Endothelial cell of umbilical vein (primary cell): ENCODE data around the gene CKS2. TPM values are rescaled to one million over a fixed set of nuclear protein-coding genes. Genes with fewer than 3 reads are reported as not detected.

Source experiments
- BruUV-seq: library from RNA; stranded (reverse); fragments of 400-500 nt; replicated peaks from 2 replicates; lab custom pipeline; 2021; lab: Mats Ljungman, UMichigan
- CTCF ChIA-PET: fragments of 300-600, 350-600 bp; sonication (Branson Sonifier 250); formaldehyde crosslinking; loops from one replicate; lab custom pipeline; 2021; ENCODE audit warnings: antibody characterized with exemption, inconsistent platforms; lab: Charles Lee
- POLR2A ChIA-PET: fragments of 300-600, 350-600 bp; sonication (Branson Sonifier 250); formaldehyde crosslinking; loops from one replicate; lab custom pipeline; 2021; ENCODE audit warnings: antibody characterized with exemption, inconsistent platforms; lab: Charles Lee
- DNase-seq: peaks from one replicate; pipeline ENCODE4 v3.0.0-alpha.2; 2011; ENCODE audit warnings: low read depth, low spot score
- FAIRE-seq: peaks from 2 replicates; lab custom pipeline; 2011; peaks lifted over from hg19 to GRCh38; lab: Jason Lieb, UNC
- H2AFZ ChIP-seq: 2 replicates; pipeline ENCODE4 v1.6.0; 2012; ENCODE audit warnings: low read depth, low read length, control low read depth, inconsistent platforms
- H3K27ac ChIP-seq: 2 replicates; pipeline ENCODE4 v1.5.1; 2011; ENCODE audit warnings: low read depth, mild to moderate bottlenecking, control low read depth, low read length, moderate library complexity; ENCODE audit not compliant: insufficient read depth
- H3K27me3 ChIP-seq, 2 experiments: 2 replicates each; pipeline versions ENCODE4 v1.6.0 to v1.6.1; 2011; ENCODE audit warnings: low read length in 2 of 2, mixed read lengths in 1 of 2; ENCODE audit not compliant: control insufficient read depth in 2 of 2, insufficient read depth in 2 of 2
- H3K36me3 ChIP-seq, 2 experiments: 2 replicates in 1 of 2; 3 replicates in 1 of 2; pipeline ENCODE4 v1.5.1; 2011; ENCODE audit warnings: low read length in 2 of 2, mild to moderate bottlenecking in 1 of 2, moderate library complexity in 1 of 2; ENCODE audit not compliant: control insufficient read depth in 2 of 2, insufficient read depth in 2 of 2; ENCODE audit errors: extremely low read depth in 1 of 2
- H3K4me1 ChIP-seq: 3 replicates; pipeline ENCODE4 v1.5.1; 2011; ENCODE audit warnings: mild to moderate bottlenecking, low read length; ENCODE audit not compliant: control insufficient read depth, insufficient read depth; ENCODE audit errors: extremely low read depth
- H3K4me2 ChIP-seq: 2 replicates; pipeline ENCODE4 v1.6.1; 2011; ENCODE audit warnings: low read length, control low read depth, mixed read lengths; ENCODE audit not compliant: insufficient read depth
- H3K4me3 ChIP-seq, 3 experiments: fragments of 200-600 bp in 1 of 3; sonication (generic), shearing (Covaris generic) in 1 of 3; replicated peaks in 1 of 3; 2 replicates each; pipeline ENCODE4 v1.5.1; 2011 to 2016; ENCODE audit warnings: control low read depth in 3 of 3, low read length in 3 of 3, mild to moderate bottlenecking in 2 of 3, inconsistent platforms in 1 of 3, low read depth in 1 of 3, moderate library complexity in 1 of 3; ENCODE audit not compliant: insufficient read depth in 1 of 3
- H3K79me2 ChIP-seq: 2 replicates; pipeline ENCODE4 v1.6.0; 2012; ENCODE audit warnings: low read length, inconsistent platforms; ENCODE audit not compliant: control insufficient read depth, insufficient read depth
- H3K9ac ChIP-seq: replicated peaks from 2 replicates; pipeline ENCODE3; 2011; ENCODE audit warnings: low read length, control low read depth; ENCODE audit not compliant: insufficient read depth; ENCODE audit errors: extremely low read depth
- H3K9me1 ChIP-seq: replicated peaks from 3 replicates; pipeline ENCODE4 v1.6.0; 2011; ENCODE audit warnings: mild to moderate bottlenecking, low read length; ENCODE audit not compliant: control insufficient read depth, insufficient read depth; ENCODE audit errors: extremely low read depth
- H3K9me3 ChIP-seq: replicated peaks from 2 replicates; pipeline ENCODE4 v1.5.1; 2012; ENCODE audit warnings: low read length, inconsistent platforms; ENCODE audit not compliant: control insufficient read depth, insufficient read depth
- H4K20me1 ChIP-seq: replicated peaks from 2 replicates; pipeline ENCODE3; 2011; ENCODE audit warnings: mild to moderate bottlenecking, low read length; ENCODE audit not compliant: control insufficient read depth, insufficient read depth; ENCODE audit errors: extremely low read depth
- CTCF ChIP-seq, 2 donors: IDR thresholded peaks; 1 replicate in 1 of 2; 2 replicates in 1 of 2; pipeline ENCODE4 v1.5.1; 2011; ENCODE audit warnings: low read length in 2 of 2, mild to moderate bottlenecking in 2 of 2, moderate library complexity in 2 of 2, control low read depth in 1 of 2, inconsistent platforms in 1 of 2, low read depth in 1 of 2; ENCODE audit not compliant: insufficient read depth in 1 of 2; ENCODE audit errors: extremely low read depth in 1 of 2
- GATA2 ChIP-seq: IDR thresholded peaks from 2 replicates; pipeline ENCODE4 v1.7.0; 2011; ENCODE audit warnings: low read depth, mild to moderate bottlenecking, moderate library complexity, mixed read lengths, low read length; ENCODE audit not compliant: insufficient read length, insufficient read depth
- JUN ChIP-seq: IDR thresholded peaks from 2 replicates; pipeline ENCODE4 v1.6.1; 2011; ENCODE audit warnings: borderline replicate concordance, low read depth; ENCODE audit not compliant: insufficient read length, insufficient read depth
- MYC ChIP-seq: IDR thresholded peaks from one replicate; pipeline ENCODE4 v1.6.1; 2011; ENCODE audit warnings: mild to moderate bottlenecking, low read depth, low read length
- POLR2A ChIP-seq: IDR thresholded peaks from 2 replicates; pipeline ENCODE4 v1.6.1; 2012; ENCODE audit warnings: low read depth, mild to moderate bottlenecking, control low read depth, low read length
- POLR2AphosphoS5 ChIP-seq: IDR thresholded peaks from 2 replicates; pipeline ENCODE4 v1.6.1; 2012; ENCODE audit warnings: low read depth, mild to moderate bottlenecking, control low read depth, low read length, moderate library complexity; ENCODE audit not compliant: insufficient read depth
- dilution Hi-C: fragments of 300-500 bp; cut with MboI; formaldehyde crosslinking; loops from one replicate; pipeline ENCODE4 v1.15.0; 2019; ENCODE audit warnings: low sequenced_read_pairs; ENCODE audit not compliant: extremely low pct_ligation_motif_present
- intact Hi-C: fragments of 100-400 bp; cut with micrococcal nuclease; formaldehyde crosslinking; loops from one replicate; pipeline ENCODE4 v1.10.0; 2022
- polyA plus RNA-seq, 4 experiments: library from polyadenylated mRNA; depleted of rRNA in 3 of 4; stranded (reverse) in 3 of 4; unstranded in 1 of 4; fragments of >200 nt; gene quantifications; 2 replicates each; pipeline versions ENCODE4 v1.2.1 to v1.2.3, GENCODE V29; 2011 to 2012; ENCODE audit warnings: missing spikeins in 1 of 4
- total RNA-seq: library from RNA; stranded (reverse); gene quantifications from 2 replicates; pipeline ENCODE4 v1.2.3, GENCODE V29; 2021
- TF ChIP-seq, protein P1 (sequence below): IDR thresholded peaks from 2 replicates; pipeline ENCODE4 v1.6.1; 2011; ENCODE audit not compliant: insufficient read depth, insufficient read length

The CKS2 gene
- total and polyA plus RNA-seq, 2 donors (not counting 3 experiments of a cell fraction or from before 2014, with no cell fraction given) = 153 to 269 TPM

DNA sequence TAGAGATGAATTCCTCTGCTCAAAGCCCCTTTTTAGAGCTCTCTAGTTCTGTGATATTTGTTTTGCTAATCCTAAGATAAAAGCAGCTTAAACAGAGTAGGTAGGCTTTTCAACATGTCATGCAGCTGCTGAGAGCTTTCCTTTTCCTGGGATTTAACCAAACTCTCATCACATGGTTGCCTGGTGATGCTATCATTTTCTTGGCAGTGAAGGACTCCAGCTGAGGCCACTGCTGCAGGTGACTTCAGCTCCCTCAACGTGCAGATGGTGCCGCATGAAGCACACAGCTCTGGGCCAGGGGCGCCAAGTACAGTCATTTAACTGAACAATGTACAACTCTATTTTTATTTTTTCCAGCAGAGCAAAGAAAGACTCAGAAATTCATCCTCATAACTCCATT, 49.5 kb downstream of the CKS2 start:
- POLR2A ChIA-PET = no interaction called here
- dilution Hi-C loops = no loop called here
- H3K4me2 ChIP-seq = no peak overlapping the region
- intact Hi-C loops = no loop called here
- TF ChIP-seq, protein P1, sequence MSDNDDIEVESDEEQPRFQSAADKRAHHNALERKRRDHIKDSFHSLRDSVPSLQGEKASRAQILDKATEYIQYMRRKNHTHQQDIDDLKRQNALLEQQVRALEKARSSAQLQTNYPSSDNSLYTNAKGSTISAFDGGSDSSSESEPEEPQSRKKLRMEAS = no peak
- TF ChIP-seq CTCF (IDR thresholded peaks at IDR 0.05; ENCODE audit: extremely low read depth in 1 of 2, insufficient read depth in 1 of 2, low read depth in 1 of 2, low read length in 2 of 2) (no peak), POLR2AphosphoS5 (no peak), JUN (no peak), POLR2A (no peak), MYC (no peak), GATA2 (no peak)
- no peak overlapping the region for H3K27ac ChIP-seq
- H3K9me3 ChIP-seq = no peaks in the 10 kb centered on the region
- peaks cover 9 to 24% of the 10 kb centered on the region in 2 experiments for H3K36me3 ChIP-seq
- peak; percentile 46 for FAIRE-seq
- no peaks in the 10 kb centered on the region for H3K27me3 ChIP-seq
- no peaks in the 10 kb centered on the region for H4K20me1 ChIP-seq
- H3K4me3 ChIP-seq = no peak overlapping the region
- no peaks in the 10 kb centered on the region for H3K9me1 ChIP-seq
- no TSS peak for BruUV-seq
- H2AFZ ChIP-seq = no peak overlapping the region
- H3K9ac ChIP-seq = no peak overlapping the region
- CTCF ChIA-PET = interaction anchor here (0.9 to 6.5 kb wide), 4 partner anchors 35 to 215 kb away, joined by 3 to 62 read pairs (median 6); partner anchors contain the start of gene SECISBP2
- no peak for DNase-seq
- no peaks in the 10 kb centered on the region for H3K79me2 ChIP-seq
- peaks cover 7% of the 10 kb centered on the region for H3K4me1 ChIP-seq
